ENCODE measurements around the gene GALNS. TPM values are rescaled to one million over a fixed set of nuclear protein-coding genes. Genes with fewer than 3 reads are reported as not detected.

GALNS gene
- total and polyA plus RNA-seq, 2 of the 8 experiments (the other 6 are each of a cell fraction or from before 2014, with no cell fraction given), result 8.9 to 17.8 TPM

GRCh38 chr16:88784856-88785105 is 72.0 kb downstream of the GALNS start:
- 0 out of 4 replicates have a peak, but pooled peaks of 1 of the 2 experiments have one; percentile 8 for TF ChIP-seq SIN3A (conservative IDR thresholded peaks at IDR 0.05 in 1 of 2, IDR thresholded peaks at IDR 0.05 in 1 of 2; ENCODE audit: low read depth in 1 of 2, low read length in 2 of 2)
- TF ChIP-seq BCL11A (IDR thresholded peaks at IDR 0.05; ENCODE audit: low read depth in 2 of 2, low read length in 2 of 2), result no peak
- 0 out of 2 replicates have a peak, but pooled peaks have one; percentile 41 for TF ChIP-seq TAF1 (IDR thresholded peaks at IDR 0.05; ENCODE audit: low read depth, low read length)
- peak; percentile 57; the same call in 1 of the 2 replicates for TF ChIP-seq MAX (IDR thresholded peaks at IDR 0.05)
- no peak for TF ChIP-seq SAP30 (IDR thresholded peaks at IDR 0.05; ENCODE audit: insufficient read depth, insufficient replicate concordance, low read length)
- no peak for TF ChIP-seq CREB1 (IDR thresholded peaks at IDR 0.05)
- TF ChIP-seq EZH2 (IDR thresholded peaks at IDR 0.05; ENCODE audit: low read depth, low read length, severe bottlenecking), result no peak
- Histone ChIP-seq H3K27me3 (replicated peaks in 1 of 4; ENCODE audit: control insufficient read depth in 3 of 4, extremely low read depth in 1 of 4, insufficient read depth in 3 of 4, low read length in 3 of 4) (peaks cover 0 to 6% (median 3%) of the 10 kb centered on the region in 4 experiments; a peak in 3 of 7 replicates), H3K36me3 (ENCODE audit: control insufficient read depth in 2 of 4, insufficient read depth in 4 of 4, low read length in 3 of 4) (no peaks in the 10 kb centered on the region), H3K27ac (ENCODE audit: low read depth, low read length) (no peak overlapping the region), H4K5ac (ENCODE audit: insufficient read length, low read depth, low read length) (no peak overlapping the region), H3K4me1 (replicated peaks in 1 of 4; ENCODE audit: control insufficient read depth in 3 of 4, insufficient read depth in 4 of 4, low read length in 3 of 4) (peaks cover 0 to 7% (median 3%) of the 10 kb centered on the region in 4 experiments; a peak in 4 of 7 replicates), H3K79me1 (ENCODE audit: low read depth, low read length) (no peaks in the 10 kb centered on the region), H4K20me1 (replicated peaks in 1 of 2; ENCODE audit: control insufficient read depth in 1 of 2, insufficient read depth in 2 of 2, low read length in 2 of 2) (peaks cover 0 to 9% of the 10 kb centered on the region in 2 experiments), H3K4me2 (ENCODE audit: insufficient read depth in 1 of 2, low read depth in 2 of 2, low read length in 2 of 2) (peak overlapping the region; percentile 16 to 71; a peak in 2 of 4 replicates), H2BK20ac (ENCODE audit: low read length) (no peak overlapping the region), H4K91ac (replicated peaks; ENCODE audit: insufficient read length, low read length) (no peak overlapping the region), H3K4ac (replicated peaks; ENCODE audit: insufficient read length, low read depth, low read length) (no peak overlapping the region), H4K8ac (ENCODE audit: extremely low read depth, insufficient read depth, low read length) (peak overlapping the region; percentile 76), H2BK120ac (replicated peaks; ENCODE audit: low read depth, low read length) (no peak overlapping the region), H2BK5ac (ENCODE audit: low read depth, low read length) (no peak overlapping the region), H3K18ac (ENCODE audit: extremely low read depth, low read length) (no peak overlapping the region), H2BK12ac (ENCODE audit: low read depth, low read length) (no peak overlapping the region), H3K79me2 (ENCODE audit: control insufficient read depth in 1 of 2, insufficient read depth in 2 of 2, low read length in 2 of 2) (peaks cover 0 to 23% of the 10 kb centered on the region in 2 experiments; a peak in 1 of 4 replicates), H3K56ac (replicated peaks; ENCODE audit: insufficient read length, low read depth, low read length) (no peak overlapping the region), H3K23me2 (ENCODE audit: low read depth, low read length) (peaks cover 6% of the 10 kb centered on the region; the same call in 1 of the 2 replicates), H3K23ac (ENCODE audit: insufficient read length) (no peak overlapping the region), H3K9ac (replicated peaks in 1 of 4; ENCODE audit: extremely low read depth in 1 of 4, low read depth in 3 of 4, low read length in 3 of 4) (peak overlapping the region in 3 of 4 experiments; percentile 25 to 67 (median 47); a peak in 4 of 7 replicates), H2AFZ (ENCODE audit: low read length) (no peak overlapping the region), H3K9me3 (ENCODE audit: insufficient read depth in 2 of 2, low read depth in 1 of 2, low read length in 1 of 2) (no peaks in the 10 kb centered on the region), H3K4me3 (ENCODE audit: extremely low read depth in 1 of 4, insufficient read depth in 2 of 4, low read depth in 3 of 4, low read length in 4 of 4) (peak overlapping the region; percentile 28 to 71 (median 50); a peak in 7 of 8 replicates), H3K14ac (ENCODE audit: insufficient read length) (no peak overlapping the region), H2BK15ac (ENCODE audit: low read length) (no peak overlapping the region), H2AK5ac (ENCODE audit: low read depth, low read length) (no peak overlapping the region)
- no peak for FAIRE-seq
- 0% methylated on average over 3 of the region's 32 CpGs; no CpG with 5 or more reads in 1 of the 2 experiments for WGBS, 2 experiments (ENCODE audit: extremely low coverage in 1 of 2, insufficient coverage in 1 of 2, insufficient read length in 1 of 2, insufficient replicate concordance in 2 of 2, low coverage in 1 of 2, low lambda C conversion rate in 2 of 2, missing lambda C conversion rate in 1 of 2)
- no peak for DNase-seq (ENCODE audit: low read depth in 1 of 2, low spot score in 2 of 2)
- ChIA-PET POLR2A (ENCODE audit: partially characterized antibody) (interaction anchor here (0.6 to 2.2 kb wide), 5 partner anchors 13 to 821 kb away, joined by 3 to 12 read pairs (median 3); no protein-coding TSS in a partner anchor), CTCF (ENCODE audit: partially characterized antibody) (interaction anchor here (0.7 to 7.4 kb wide), 12 partner anchors 8 to 125 kb away, joined by 3 to 94 read pairs (median 4); no protein-coding TSS in a partner anchor)
